Measurements from ENCODE around the gene GOLGA6L26.

DNA sequence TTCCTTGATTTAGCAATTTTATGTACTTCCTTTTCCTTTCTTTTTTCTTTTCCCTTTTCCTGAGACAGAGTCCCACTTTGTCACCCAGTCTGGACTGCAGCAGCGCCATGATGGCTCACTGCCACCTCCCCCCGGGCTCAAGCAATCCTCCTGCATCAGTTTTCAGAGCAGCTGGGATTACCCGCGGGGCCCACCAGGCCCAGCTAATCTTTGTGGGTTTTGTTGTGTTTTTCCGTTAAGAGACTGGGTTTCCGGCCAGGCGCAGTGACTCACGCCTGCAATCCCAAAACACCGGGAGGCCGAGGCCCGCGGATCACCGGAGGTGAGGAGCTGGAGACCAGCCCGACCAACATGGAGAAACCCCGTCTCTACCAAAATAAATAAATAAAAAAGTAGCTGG is 38.3 kb upstream of the GOLGA6L26 start:
- TF ChIP-seq EZH2 (IDR thresholded peaks at IDR 0.05; ENCODE audit: insufficient read depth, poor library complexity, severe bottlenecking) (no peak), EZH2phosphoT487 (IDR thresholded peaks at IDR 0.05; ENCODE audit: insufficient read depth, low read depth) (no peak)
